ENCODE measurements around the gene TOMM34. TPM values are rescaled to one million over a fixed set of nuclear protein-coding genes. Genes with fewer than 3 reads are reported as not detected.
A peak's percentile ranks its signal among the peaks of the same experiment; 100 is the strongest.

TOMM34 gene
- total and polyA plus RNA-seq, 2 of the 13 experiments (the other 11 are each of a cell fraction or from before 2014, with no cell fraction given): 36.2 to 52.0 TPM

DNA sequence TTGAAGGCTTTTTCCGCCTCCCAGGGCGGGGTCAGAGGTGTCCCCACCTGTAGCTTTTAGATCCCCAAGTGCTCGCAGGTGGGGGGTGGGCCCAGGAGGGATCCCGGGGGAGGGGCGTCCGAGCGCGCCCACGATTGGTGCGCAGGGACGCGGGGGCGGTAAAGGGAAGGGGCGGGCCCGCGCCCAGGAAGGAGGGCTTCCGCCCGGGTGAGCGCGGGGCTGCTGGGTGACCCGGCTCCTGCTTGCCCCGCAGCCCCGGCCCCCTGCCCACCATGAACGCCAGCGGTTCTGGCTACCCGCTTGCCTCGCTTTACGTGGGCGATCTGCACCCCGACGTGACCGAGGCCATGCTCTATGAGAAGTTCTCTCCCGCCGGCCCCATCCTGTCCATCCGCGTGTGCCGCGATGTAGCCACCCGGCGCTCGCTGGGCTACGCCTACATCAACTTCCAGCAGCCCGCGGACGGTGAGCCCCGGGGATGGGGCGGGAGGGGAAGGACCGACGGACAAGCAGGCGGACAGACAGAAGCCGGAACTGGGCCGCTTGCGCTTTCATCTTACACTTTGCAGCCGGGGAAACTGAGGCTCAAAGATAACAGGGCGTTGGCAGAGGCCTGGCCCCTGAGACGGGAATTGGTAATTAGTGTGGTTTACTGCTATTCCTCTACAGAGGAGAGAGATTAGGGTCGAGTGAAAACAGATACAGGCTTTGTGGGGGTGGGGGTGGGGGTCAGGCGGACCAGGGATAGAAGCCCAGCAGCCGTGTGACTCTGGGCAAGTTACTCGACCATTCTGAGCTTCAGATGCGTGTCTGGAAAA is 50.1 kb downstream of the TOMM34 start, which contains the start of gene PABPC1L (continued):
- peak; percentile 53; the same call in 1 of the 2 replicates for TF ChIP-seq THAP8 (CRISPR knock-in tag; IDR thresholded peaks at IDR 0.05; ENCODE audit: borderline replicate concordance)
- 0 out of 2 replicates have a peak, but pooled peaks have one; percentile 30 for TF ChIP-seq ZNF562 (CRISPR knock-in tag; IDR thresholded peaks at IDR 0.05; ENCODE audit: borderline replicate concordance)
- 0 out of 2 replicates have a peak, but pooled peaks have one; percentile 28 for TF ChIP-seq ZFP36L1 (CRISPR knock-in tag; IDR thresholded peaks at IDR 0.05)
- no peak for TF ChIP-seq NR2F2 (IDR thresholded peaks at IDR 0.05; ENCODE audit: borderline replicate concordance, low read depth)
- 0 out of 2 replicates have a peak, but pooled peaks have one; percentile 3 for TF ChIP-seq NFE2L2 (IDR thresholded peaks at IDR 0.05; ENCODE audit: low read length)
- no peak for TF ChIP-seq ZNF761 (CRISPR knock-in tag; conservative IDR thresholded peaks at IDR 0.05)
- TF ChIP-seq ZNF878 (CRISPR knock-in tag; IDR thresholded peaks at IDR 0.05): peak; percentile 80; the same call in 1 of the 2 replicates
- TF ChIP-seq REST (IDR thresholded peaks at IDR 0.05; ENCODE audit: borderline replicate concordance in 1 of 2, low read depth in 1 of 2, low read length in 2 of 2): 0 out of 4 replicates have a peak, but pooled peaks of 1 of the 2 experiments have one; percentile 38
- TF ChIP-seq ZNF350 (CRISPR knock-in tag; IDR thresholded peaks at IDR 0.05; ENCODE audit: borderline replicate concordance, low read depth): peak; percentile 49; the same call in 1 of the 2 replicates
- TF ChIP-seq KMT2B (CRISPR knock-in tag; IDR thresholded peaks at IDR 0.05): peak; percentile 83
- TF ChIP-seq ELF3 (CRISPR knock-in tag; IDR thresholded peaks at IDR 0.05): peak; percentile 65
- 0 out of 2 replicates have a peak, but pooled peaks have one; percentile 74 for TF ChIP-seq ZBTB8A (CRISPR knock-in tag; IDR thresholded peaks at IDR 0.05; ENCODE audit: borderline replicate concordance, low read depth)
- TF ChIP-seq ZBTB34 (CRISPR knock-in tag; IDR thresholded peaks at IDR 0.05): peak; percentile 20; the same call in 1 of the 2 replicates
- TF ChIP-seq ZNF18 (CRISPR knock-in tag; IDR thresholded peaks at IDR 0.05; ENCODE audit: insufficient replicate concordance): peak; percentile 84
- no peak for TF ChIP-seq ZNF556 (CRISPR knock-in tag; IDR thresholded peaks at IDR 0.05; ENCODE audit: borderline replicate concordance)
- no peak for TF ChIP-seq RFX5 (IDR thresholded peaks at IDR 0.05; ENCODE audit: low read depth, low read length)
- no peak for TF ChIP-seq ZFP41 (CRISPR knock-in tag; IDR thresholded peaks at IDR 0.05; ENCODE audit: borderline replicate concordance)
- TF ChIP-seq FOXC1 (CRISPR knock-in tag; IDR thresholded peaks at IDR 0.05; ENCODE audit: borderline replicate concordance): peak; percentile 66
- TF ChIP-seq TFAP4 (IDR thresholded peaks at IDR 0.05; ENCODE audit: borderline replicate concordance, low read depth): 0 out of 2 replicates have a peak, but pooled peaks have one; percentile 34
- TF ChIP-seq PAF1 (CRISPR knock-in tag; IDR thresholded peaks at IDR 0.05): peak; percentile 59; the same call in 1 of the 2 replicates
